NB4 (cell line): ENCODE results near the gene ICOS.

ENCODE experiments used
- CTCF ChIP-seq: IDR thresholded peaks from one replicate; pipeline ENCODE4 v1.5.1; 2012; ENCODE audit warnings: low read depth, low read length
- MAX ChIP-seq: IDR thresholded peaks from 2 replicates; pipeline ENCODE4 v1.6.1; 2011; ENCODE audit warnings: low read depth, low read length
- MYC ChIP-seq: IDR thresholded peaks from 2 replicates; pipeline ENCODE4 v1.6.1; 2011; ENCODE audit warnings: low read depth, low read length
- POLR2A ChIP-seq: IDR thresholded peaks from 2 replicates; pipeline ENCODE4 v1.6.1; 2011; ENCODE audit warnings: mild to moderate bottlenecking; ENCODE audit not compliant: insufficient read length; ENCODE audit errors: extremely low read depth

GRCh38 chr2:203992509-203992908 lies 55.9 kb downstream of the ICOS start:
- no peak for TF ChIP-seq CTCF
- no peak for TF ChIP-seq POLR2A
- TF ChIP-seq MYC: no peak
- TF ChIP-seq MAX: no peak
